NCI-H1092 (cell line): ENCODE results near the gene MAGI3.
"Not testable (repeated sequence)": the region's sequence is repeated elsewhere in the genome, so short reads cannot be mapped to it uniquely, and the experiment has no call there.

Experiments used
- DNase-seq: peaks from one replicate; lab custom pipeline; 2025; lab: John Stamatoyannopoulos, UW

The MAGI3 gene

GRCh38 chr1:113444857-113445256 is 54.5 kb downstream of the MAGI3 start:
- DNase-seq: no peak

GRCh38 chr1:113451710-113452109 is 61.4 kb downstream of the MAGI3 start:
- no peak for DNase-seq

GRCh38 chr1:113452921-113453770 is 62.8 kb downstream of the MAGI3 start:
- DNase-seq: peak; percentile 63

GRCh38 chr1:113453771-113454083 is 63.4 kb downstream of the MAGI3 start:
- no peak for DNase-seq

GRCh38 chr1:113455374-113455773 is 65.1 kb downstream of the MAGI3 start:
- DNase-seq: no peak

- no peak for DNase-seq
Measured at GRCh38 chr1:113456967-113457366, 66.7 kb downstream of the MAGI3 start.

GRCh38 chr1:113459279-113459678 is 69.0 kb downstream of the MAGI3 start:
- DNase-seq: no peak

GRCh38 chr1:113467991-113468390 is 77.7 kb downstream of the MAGI3 start:
- DNase-seq: no peak

GRCh38 chr1:113478427-113479195 is 88.3 kb downstream of the MAGI3 start:
- not testable (repeated sequence) for DNase-seq

GRCh38 chr1:113479713-113480676 is 89.7 kb downstream of the MAGI3 start:
- no peak for DNase-seq

GRCh38 chr1:113485131-113485530 is 94.8 kb downstream of the MAGI3 start:
- DNase-seq: not testable (repeated sequence)

- no peak for DNase-seq
Measured at GRCh38 chr1:113488576-113489177, 98.4 kb downstream of the MAGI3 start.

- DNase-seq: no peak
Measured at GRCh38 chr1:113490384-113490783, 100.1 kb downstream of the MAGI3 start.

- DNase-seq: no peak
Measured at GRCh38 chr1:113493533-113493932, 103.2 kb downstream of the MAGI3 start.

- no peak for DNase-seq
Measured at GRCh38 chr1:113505357-113505756, 115.0 kb downstream of the MAGI3 start.

- DNase-seq: no peak
Measured at GRCh38 chr1:113507552-113508214, 117.4 kb downstream of the MAGI3 start.

GRCh38 chr1:113508364-113509164 is 118.2 kb downstream of the MAGI3 start:
- DNase-seq: no peak

GRCh38 chr1:113509766-113510165 is 119.5 kb downstream of the MAGI3 start:
- DNase-seq: not testable (repeated sequence)

- no peak for DNase-seq
Measured at GRCh38 chr1:113511269-113511668, 121.0 kb downstream of the MAGI3 start.

- no peak for DNase-seq
Measured at GRCh38 chr1:113515498-113515897, 125.2 kb downstream of the MAGI3 start.
